ENCODE results near the gene NME5. TPM values are rescaled to one million over a fixed set of nuclear protein-coding genes. Genes with fewer than 3 reads are reported as not detected.
"Not testable (repeated sequence)": the region's sequence is repeated elsewhere in the genome, so short reads cannot be mapped to it uniquely, and the experiment has no call there.

The NME5 gene, protein sequence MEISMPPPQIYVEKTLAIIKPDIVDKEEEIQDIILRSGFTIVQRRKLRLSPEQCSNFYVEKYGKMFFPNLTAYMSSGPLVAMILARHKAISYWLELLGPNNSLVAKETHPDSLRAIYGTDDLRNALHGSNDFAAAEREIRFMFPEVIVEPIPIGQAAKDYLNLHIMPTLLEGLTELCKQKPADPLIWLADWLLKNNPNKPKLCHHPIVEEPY
- total RNA-seq = 2.1 TPM
- long read RNA-seq, partial matches to known transcripts = 0 of 2 reads
- long read RNA-seq, other reads (novel, unspliced or antisense) = 0 of 2 reads

DNA sequence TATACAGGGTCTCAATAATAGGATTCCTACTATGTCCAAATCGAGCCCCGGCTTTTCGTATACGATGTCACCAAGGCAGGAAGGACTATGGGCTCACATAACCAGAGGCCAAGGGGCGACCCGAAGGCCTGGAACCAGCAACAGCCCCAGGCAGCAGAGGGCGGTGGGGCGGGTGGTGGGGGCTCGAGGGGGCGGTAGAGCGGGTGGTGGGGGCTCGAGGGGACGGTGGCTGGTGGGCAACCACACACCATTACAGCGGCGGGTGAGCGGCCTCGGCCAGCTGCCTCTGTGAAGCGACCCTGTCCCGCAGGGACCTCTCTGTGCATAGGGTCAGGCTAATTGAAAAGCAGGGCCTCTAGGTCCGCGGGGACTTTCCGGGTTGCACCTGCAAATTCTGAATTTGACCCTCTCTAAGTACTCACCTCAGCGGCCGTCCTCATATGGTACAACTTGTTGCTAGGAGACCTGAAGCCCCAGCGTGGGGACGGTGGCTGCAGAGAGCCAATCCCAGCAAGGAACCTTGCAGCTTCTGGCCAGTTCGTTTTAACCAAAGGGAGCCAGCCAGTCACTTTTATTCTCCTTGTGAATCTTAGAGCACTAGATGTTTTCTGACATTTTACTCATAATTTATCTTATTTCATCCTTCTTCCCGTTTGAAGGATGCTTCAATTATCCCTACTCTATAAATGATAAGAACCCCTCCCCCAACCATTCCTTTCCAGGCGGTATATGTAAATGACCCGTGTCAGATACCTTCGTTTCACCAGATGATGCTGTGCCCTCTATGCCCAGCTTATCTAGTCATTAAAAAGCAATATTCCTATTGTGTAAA is at the start of gene NME5:
Gene NME5 (minus strand): TSS at position 480 of the 832 bp plus-strand sequence. CDS start 648 bp downstream, outside the sequence.
- intact Hi-C loops (cut with micrococcal nuclease) = no loop called here

DNA sequence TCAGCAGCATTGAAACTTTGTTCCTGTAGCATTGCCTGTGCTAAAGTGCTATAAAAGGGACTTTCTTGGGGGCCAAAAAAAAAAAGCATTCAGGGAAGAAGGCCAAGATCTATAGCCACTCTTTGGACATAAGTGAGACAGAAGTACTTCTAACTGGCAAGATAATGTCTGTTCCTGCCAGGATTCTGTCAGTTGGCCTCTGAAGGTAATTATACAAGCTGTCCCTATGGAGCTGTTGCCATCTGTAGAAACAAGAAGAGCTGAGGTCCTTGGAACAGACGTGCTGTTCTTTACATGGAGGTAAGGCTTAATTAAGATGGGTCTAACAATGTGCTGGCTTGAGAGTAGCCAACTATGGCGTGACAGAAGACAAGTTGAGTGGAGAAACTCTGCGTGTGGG is 49.4 kb upstream of the NME5 start:
- ATAC-seq (peak; percentile 89), DNase-seq (no peak)
- intact Hi-C loops (cut with micrococcal nuclease) = no loop called here

More for the DNA sequence above, at the start of gene NME5:
- ATAC-seq = peak; percentile 95
- peak; percentile 76 for DNase-seq

DNA sequence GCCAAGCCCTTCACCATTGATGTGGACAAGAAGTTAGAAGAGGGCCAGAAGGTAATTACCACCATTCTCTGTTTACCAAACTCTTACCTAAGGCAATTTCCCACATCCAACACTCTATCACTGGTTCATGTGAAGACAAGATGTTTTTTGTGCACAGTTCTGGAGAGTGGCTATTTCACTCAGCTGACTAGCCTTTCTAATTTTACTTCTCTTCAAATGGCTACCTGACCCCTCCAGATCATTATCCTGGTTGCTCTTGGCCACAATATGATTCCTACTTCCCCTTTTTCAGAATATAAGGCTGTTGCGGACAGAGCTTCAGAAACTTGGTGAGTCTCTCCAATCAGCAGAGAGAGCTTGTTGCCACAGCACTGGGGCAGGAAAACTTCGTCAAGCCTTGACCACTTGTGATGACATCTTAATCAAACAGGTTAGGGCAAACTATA is 46.8 kb upstream of the NME5 start:
- ATAC-seq = no peak

DNA sequence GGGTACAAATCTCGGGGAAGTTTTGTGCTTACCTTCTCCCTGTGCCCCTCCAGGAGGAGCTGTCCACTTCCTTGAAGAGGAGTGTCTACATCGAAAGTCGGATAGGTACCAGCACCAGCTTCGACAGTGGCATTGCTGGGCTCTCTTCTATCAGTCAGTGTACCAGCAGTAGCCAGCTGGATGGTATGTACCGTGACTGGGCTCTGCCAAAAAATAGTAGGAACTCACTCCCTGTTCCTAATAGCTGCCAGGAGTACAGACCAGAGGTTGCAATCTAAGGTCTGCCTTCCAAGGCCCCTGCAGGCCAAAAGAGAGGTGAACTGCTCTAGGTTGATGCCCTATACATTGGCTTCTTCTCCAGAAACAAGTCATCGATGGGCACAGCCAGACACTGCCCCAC is 43.6 kb upstream of the NME5 start:
- DNase-seq (peak; percentile 32), ATAC-seq (peak; percentile 59)
- intact Hi-C loops (cut with micrococcal nuclease) = no loop called here

More for the DNA sequence above, 46.8 kb upstream of the NME5 start:
- intact Hi-C loops (cut with micrococcal nuclease) = no loop called here
- no peak for DNase-seq

DNA sequence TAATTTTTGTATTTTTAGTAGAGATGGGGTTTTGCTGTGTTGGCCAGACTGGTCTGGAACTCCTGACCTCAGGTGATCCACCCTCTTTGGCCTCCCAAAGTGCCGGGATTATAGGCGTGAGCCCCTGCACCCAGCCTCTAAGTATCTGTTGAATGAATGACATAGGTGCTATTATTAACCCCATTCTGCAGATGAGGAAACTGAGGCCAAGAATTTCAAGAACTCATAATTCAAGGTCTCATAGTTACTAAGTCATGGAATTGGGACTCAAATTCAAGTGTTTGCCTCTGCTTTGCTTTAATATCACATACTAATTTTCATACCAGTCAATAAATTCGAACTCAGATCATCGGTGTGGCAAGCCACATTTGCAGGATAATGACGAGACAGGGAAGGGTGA is 41.6 kb upstream of the NME5 start:
- intact Hi-C loops (cut with micrococcal nuclease) = no loop called here
- DNase-seq = no peak
- no peak for ATAC-seq

DNA sequence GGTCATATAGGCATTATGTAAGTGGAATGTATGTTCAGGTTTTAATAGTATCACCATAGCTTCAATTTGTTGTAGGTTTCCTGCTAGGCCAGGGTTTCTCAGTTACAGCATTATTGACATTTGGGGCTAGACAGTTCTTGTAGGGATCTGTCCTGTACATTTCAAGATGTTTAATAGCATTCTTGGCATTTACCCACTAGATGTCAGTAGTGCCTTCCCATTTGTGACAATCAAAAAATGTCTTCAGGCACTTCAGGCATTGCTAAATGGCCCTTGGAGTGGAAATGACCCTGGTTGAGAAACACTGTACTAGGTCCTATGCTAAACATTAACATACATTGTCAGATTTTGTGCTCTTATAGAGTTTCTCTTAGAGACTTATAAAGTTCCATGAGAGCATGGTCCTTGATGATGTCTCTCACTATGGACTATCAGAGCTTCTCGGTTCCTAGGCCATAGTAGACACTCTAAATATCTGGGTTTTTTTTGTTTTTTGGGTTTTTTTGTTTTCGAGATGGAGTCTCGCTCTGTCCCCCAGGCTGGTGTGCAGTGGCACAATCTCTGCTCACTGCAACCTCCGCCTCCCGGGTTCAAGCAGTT is 41.1 kb upstream of the NME5 start:
- ATAC-seq (no peak), DNase-seq (no peak)
- intact Hi-C loops (cut with micrococcal nuclease) = no loop called here

DNA sequence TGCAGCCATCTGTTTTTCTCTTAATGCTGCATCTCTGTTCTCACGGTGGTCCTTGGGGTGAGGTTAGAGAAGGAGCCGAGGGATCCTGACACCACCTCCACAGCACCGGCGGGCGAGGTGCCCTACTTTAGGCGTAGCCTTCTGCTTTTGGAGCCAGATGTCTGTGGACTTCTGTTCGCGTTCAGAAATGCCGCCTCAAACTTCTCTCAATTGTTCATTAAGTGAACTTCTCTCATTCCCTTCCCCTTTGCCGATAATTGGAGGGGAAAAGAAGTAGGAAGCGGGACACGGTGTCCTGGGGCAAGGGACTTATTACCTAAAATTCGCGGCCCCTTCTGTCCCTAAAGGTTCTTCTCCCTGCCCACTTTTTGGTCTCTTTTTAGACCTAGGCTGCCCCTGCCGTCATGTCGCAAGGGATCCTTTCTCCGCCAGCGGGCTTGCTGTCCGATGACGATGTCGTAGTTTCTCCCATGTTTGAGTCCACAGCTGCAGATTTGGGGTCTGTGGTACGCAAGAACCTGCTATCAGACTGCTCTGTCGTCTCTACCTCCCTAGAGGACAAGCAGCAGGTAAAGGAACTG is 40.1 kb upstream of the NME5 start:
- ATAC-seq = no peak
- DNase-seq = no peak
- intact Hi-C loops (cut with micrococcal nuclease) = no loop called here

DNA sequence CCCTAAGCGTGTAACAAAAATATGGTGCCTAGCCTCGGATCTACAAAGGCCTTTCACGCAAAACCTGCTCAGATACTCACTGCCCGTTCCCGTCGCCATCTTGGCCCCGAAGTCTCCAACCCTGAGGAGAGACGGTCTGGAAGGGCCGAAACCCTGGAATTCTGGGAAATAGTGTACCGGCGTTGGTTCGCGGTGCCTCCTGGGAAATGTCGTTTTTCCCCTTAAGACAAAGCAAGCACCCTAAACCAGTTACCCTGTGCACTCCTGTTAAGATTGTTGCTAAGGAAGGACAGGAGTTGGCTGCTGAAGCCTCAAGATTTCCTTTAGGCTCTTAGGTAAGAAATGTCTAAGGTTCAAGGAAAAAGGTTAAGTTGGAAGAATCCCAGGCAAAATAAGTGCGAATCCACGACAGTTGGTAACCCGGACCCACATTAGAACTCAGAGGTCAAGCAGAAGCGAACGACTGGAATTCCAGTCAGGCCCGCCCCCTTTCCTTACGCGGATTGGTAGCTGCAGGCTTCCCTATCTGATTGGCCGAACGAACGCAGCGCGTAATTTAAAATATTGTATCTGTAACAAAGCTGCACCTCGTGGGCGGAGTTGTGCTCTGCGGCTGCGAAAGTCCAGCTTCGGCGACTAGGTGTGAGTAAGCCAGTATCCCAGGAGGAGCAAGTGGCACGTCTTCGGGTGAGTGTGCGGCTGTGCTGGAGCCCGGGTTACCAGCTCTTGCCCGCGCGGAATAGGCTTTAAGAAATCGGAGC is 39.5 kb upstream of the NME5 start, which contains the start of the genes BRD8 and KIF20A:
Gene BRD8 (minus strand): TSS at position 115 of the 761 bp plus-strand sequence. CDS start 16 bp downstream, at position 99.
Gene KIF20A (plus strand): TSS at position 597 of the 761 bp plus-strand sequence. CDS start 569 bp downstream, outside the sequence.
- peak; percentile 97 for ATAC-seq
- intact Hi-C loops (cut with micrococcal nuclease) = no loop called here
- DNase-seq = peak; percentile 94

DNA sequence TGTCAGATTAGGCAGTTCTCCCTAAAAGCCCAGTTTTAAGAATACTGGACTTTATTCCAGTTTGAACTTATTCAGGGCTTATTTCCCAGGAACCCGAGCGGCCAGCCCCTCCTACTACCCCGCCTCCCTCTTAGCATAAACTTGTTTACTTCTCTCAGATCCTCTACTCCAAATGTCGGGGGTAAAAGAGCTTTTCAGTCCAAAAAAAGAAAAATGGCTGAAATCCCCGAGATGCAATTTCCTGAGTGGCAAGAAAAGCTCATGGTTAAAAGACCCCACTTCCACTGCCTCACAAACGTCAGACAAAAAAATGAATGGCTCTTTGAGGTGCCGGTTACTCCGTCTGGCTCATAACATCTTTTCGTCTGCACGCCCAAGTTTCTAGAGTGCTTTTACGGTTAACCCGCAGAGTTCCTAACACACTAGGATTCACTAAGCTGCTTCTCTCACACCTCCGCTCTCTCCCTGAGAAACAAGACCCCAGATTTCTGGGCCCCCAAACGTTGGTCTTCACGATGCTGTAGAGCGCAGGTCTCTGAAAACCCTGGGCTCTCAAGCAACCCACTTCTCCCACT is 38.8 kb upstream of the NME5 start:
- peak; percentile 47 for ATAC-seq
- peak; percentile 38 for DNase-seq
- intact Hi-C loops (cut with micrococcal nuclease) = no loop called here

DNA sequence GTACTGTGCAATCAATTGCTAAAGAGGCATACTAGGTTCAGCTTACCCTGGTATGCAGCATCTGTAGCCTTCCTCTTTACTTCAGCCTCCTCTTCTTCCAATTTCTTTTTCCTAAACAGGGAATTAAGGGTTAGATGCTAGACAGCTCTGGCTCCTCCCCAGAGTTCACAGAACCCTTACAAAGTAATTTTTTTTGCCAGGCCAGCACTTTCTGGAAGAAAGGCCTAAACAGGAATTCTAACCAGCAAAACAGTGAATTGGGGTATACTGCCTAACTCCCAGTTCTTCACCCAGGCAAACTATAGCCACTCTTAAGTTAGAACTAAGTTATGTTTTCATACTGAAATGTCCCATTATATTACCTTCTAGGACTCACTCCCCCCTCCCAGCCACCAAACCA is 31.1 kb upstream of the NME5 start:
- DNase-seq (no peak), ATAC-seq (no peak)
- intact Hi-C loops (cut with micrococcal nuclease) = no loop called here

DNA sequence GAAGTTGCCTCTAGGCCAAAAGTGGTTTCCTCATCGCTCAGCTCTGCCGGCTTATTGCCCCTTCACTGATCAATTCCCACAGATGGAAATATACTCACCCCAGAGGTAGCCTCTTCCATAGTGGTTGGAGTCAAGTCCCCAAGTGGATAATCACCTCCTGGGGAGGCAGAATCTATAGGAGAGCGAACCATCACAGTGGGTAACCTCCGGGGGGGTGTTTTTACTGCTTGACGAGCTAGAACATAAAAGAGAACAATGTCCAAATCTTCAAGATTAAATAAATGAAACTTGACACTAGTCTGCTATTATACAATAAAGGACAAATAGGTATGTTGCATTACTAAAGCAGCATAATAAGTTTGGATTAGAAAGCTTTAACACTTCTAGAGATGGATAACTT is 29.9 kb upstream of the NME5 start:
- intact Hi-C loops (cut with micrococcal nuclease) = no loop called here
- ATAC-seq (no peak), DNase-seq (no peak)

DNA sequence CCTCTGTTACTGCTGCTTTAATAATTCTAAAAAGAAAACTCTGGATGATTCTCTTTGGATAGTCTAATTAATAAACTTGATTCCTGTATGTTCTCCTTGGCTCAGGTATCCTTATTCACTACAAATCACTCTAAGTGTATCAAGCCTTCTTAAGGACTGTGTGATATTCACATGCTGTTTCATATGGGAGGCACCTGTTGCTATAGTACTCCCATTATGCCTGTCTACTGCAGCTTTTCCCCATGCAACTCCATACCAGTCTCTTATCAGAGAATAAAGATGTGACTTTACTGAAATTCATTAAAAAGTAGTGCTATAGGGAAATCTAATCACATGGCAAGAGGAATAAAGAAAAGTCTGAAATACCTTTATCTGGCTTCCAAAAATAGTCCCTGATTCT is 24.5 kb upstream of the NME5 start:
- no peak for ATAC-seq
- intact Hi-C loops (cut with micrococcal nuclease) = no loop called here
- no peak for DNase-seq

DNA sequence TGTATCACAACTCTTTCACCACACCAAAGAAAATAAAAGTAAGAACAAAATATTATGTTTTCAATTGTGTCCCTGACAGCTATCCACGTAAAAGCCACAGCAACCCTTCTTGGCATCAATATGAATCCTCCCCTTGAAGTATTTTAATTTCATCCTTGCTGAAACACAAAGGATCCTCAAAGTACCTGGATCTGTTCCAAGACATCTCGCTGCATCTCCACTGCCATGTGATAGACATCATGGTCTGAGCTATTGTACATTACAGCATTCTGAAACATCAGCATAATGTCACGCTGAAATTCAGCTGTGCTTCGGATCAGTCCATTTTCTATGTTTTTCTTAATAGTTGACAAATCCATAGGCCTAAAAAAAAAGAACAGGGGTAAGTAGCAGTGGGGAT is 21.5 kb upstream of the NME5 start:
- DNase-seq (no peak), ATAC-seq (no peak)
- intact Hi-C loops (cut with micrococcal nuclease) = no loop called here

DNA sequence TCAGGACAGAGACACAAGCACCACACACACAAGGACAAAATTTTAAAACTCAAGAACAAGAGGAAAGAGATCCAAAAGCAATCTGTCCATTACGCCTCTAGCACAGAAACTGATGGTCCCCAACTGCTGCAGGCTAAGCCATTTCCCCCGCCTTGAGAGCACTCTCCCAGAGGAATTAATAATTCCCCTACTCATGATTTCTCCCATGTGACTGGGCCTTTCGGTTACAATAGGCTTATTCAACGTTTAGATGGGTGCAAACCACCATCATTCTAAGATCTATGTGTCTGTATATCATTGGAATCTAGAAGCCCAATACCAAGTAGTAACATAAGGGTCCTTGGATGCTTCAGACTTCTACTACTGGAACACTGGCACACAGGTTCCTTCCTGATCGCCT is 20.4 kb upstream of the NME5 start:
- ATAC-seq (no peak), DNase-seq (no peak)
- intact Hi-C loops (cut with micrococcal nuclease) = no loop called here

DNA sequence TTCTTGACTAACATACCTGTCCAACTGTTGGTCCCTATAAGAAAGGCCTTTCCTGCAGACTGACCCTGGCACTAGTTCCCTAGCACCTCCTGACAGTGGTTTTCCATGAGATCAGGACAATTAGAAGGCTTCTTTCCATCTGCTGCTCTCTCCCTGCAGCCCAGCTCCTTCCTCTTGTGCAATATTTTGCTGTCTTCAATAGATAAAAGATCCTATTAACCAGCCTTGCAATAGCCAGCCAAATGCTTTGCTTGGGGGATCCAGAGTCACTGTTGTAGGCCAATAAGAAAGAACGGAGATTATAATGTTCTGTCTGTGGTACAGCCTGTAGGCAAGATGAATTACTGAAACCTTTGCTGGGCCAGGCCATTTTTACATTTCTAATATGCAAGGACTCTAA is 18.4 kb upstream of the NME5 start:
- intact Hi-C loops (cut with micrococcal nuclease) = no loop called here
- ATAC-seq (no peak), DNase-seq (no peak)

DNA sequence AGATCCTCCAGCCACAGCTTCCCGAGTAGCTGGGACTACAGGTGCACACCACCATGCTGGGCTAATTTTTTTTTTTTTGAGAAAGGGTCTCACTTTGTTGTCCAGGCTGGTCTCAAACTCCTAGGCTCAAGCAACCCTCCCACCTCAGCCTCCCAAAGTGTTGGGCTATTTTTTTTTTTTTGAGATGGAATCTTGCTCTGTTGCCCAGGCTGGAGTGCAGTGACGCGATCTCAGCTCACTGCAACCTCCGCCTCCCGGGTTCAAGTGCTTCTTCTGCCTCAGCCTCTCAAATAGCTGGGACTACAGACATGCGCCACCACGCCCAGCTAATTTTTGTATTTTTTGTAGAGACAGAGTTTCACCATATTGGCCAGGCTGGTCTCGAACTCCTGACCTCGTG is 16.7 kb upstream of the NME5 start:
- intact Hi-C loops (cut with micrococcal nuclease); ATAC-seq; DNase-seq: not testable (repeated sequence)

DNA sequence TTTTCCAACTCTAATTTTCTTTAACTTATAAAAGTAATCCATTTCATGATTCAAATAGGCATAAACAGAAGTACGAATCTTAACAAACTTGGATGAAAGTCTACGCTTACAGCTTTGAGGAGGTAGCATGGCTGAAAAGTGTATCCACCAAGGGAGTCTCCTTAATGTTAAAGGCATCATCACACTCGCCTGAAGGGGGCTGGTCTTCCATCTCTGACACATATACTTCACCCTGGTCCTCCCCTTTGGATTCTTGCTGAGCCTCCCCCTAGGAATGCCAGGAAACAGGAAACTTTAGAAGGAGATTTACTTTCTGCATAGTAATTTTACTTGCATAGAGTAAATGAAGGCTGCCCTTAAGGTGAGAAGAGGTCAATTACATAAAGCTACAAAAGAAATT is 10.3 kb upstream of the NME5 start:
- DNase-seq (no peak), ATAC-seq (no peak)
- intact Hi-C loops (cut with micrococcal nuclease) = no loop called here

DNA sequence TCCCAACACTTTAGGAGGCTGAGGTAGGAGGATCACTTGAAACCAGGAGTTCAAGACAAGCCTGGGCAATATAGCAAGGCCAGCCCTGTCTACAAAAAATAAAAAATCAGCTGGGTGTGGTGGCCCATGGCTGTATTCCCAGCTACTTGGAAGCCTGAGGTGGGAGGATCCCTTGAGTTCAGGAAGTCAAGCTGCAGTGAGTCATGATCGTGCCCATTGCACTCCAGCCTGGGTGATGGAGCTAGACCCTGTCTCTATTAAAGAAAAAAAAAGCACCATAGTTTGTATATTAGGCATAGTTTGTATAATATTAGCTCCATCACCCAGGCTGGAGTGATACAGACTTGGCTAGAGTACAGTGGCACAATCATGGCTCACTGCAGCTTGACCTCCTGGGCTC is 9.6 kb upstream of the NME5 start:
- intact Hi-C loops (cut with micrococcal nuclease) = no loop called here
- DNase-seq (peak; percentile 31), ATAC-seq (peak; percentile 65)
